Measurements from ENCODE around the gene GABRB3. TPM values are rescaled to one million over a fixed set of nuclear protein-coding genes. Genes with fewer than 3 reads are reported as not detected.

GABRB3 gene
- total and polyA plus RNA-seq, 4 donors: 0.09 to 1.2 (median 0.50) TPM

DNA sequence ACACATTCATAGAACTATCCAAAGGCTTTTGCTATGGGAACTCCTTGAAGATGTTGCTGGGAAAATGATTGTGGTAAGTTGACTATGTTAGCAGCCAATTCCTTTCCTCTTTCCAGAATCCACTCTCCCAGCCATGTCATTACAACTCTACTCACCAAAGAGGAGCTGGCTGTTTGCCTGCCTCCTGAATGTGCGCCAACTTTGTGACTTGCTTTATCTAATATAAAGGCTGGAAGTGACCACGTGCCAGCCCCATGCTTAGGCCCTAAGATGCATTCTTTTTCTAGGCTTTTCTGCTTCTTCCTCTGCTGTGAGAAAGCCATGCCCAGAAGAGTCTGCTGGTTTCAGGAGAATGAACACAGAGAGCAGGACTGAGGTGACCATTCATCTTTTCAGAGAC, 182.2 kb downstream of the GABRB3 start (continued):
- TF ChIP-seq, protein P1, sequence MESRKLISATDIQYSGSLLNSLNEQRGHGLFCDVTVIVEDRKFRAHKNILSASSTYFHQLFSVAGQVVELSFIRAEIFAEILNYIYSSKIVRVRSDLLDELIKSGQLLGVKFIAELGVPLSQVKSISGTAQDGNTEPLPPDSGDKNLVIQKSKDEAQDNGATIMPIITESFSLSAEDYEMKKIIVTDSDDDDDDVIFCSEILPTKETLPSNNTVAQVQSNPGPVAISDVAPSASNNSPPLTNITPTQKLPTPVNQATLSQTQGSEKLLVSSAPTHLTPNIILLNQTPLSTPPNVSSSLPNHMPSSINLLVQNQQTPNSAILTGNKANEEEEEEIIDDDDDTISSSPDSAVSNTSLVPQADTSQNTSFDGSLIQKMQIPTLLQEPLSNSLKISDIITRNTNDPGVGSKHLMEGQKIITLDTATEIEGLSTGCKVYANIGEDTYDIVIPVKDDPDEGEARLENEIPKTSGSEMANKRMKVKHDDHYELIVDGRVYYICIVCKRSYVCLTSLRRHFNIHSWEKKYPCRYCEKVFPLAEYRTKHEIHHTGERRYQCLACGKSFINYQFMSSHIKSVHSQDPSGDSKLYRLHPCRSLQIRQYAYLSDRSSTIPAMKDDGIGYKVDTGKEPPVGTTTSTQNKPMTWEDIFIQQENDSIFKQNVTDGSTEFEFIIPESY (IDR thresholded peaks at IDR 0.05): no peak
- TF ChIP-seq, protein P2, sequence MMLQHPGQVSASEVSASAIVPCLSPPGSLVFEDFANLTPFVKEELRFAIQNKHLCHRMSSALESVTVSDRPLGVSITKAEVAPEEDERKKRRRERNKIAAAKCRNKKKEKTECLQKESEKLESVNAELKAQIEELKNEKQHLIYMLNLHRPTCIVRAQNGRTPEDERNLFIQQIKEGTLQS (IDR thresholded peaks at IDR 0.05): no peak
- TF ChIP-seq HNF4G (IDR thresholded peaks at IDR 0.05): no peak
- no peak for TF ChIP-seq SP1 (IDR thresholded peaks at IDR 0.05)
- TF ChIP-seq NR2F2 (IDR thresholded peaks at IDR 0.05): no peak

DNA sequence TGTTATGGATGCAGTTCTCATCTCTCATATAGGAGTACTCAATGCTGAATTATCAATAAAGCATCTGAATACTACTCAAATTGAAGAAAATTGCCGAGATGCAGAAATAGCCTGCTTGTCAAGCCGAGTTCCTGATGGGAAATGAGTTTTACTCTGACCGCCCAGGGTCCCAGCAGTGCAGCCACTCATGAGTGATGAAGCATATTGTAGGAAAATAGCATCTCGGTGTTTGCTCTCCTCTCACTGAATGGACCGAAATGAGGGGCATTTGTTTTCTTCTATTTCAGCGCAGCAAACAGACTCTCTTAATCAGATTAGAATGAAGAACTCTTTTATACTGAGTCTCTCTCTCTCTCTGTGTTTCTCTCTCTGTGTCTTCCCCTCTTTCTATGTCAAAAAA, 190.0 kb downstream of the GABRB3 start:
- no peak overlapping the region for H3K27ac ChIP-seq (ENCODE audit: low read depth in 1 of 2, low read length in 2 of 2)
- no peak overlapping the region for H3K9ac ChIP-seq (ENCODE audit: low read depth in 1 of 2, low read length in 2 of 2)
- H3K4me3 ChIP-seq (ENCODE audit: low read depth in 1 of 3, low read length in 3 of 3): no peak overlapping the region
- TF ChIP-seq, protein P1 (IDR thresholded peaks at IDR 0.05): no peak
- TF ChIP-seq HNF4A (conservative IDR thresholded peaks at IDR 0.05): no peak
- no peak for TF ChIP-seq HNF4G (IDR thresholded peaks at IDR 0.05)
- TF ChIP-seq RXRA (IDR thresholded peaks at IDR 0.05): no peak
- TF ChIP-seq, protein P3, sequence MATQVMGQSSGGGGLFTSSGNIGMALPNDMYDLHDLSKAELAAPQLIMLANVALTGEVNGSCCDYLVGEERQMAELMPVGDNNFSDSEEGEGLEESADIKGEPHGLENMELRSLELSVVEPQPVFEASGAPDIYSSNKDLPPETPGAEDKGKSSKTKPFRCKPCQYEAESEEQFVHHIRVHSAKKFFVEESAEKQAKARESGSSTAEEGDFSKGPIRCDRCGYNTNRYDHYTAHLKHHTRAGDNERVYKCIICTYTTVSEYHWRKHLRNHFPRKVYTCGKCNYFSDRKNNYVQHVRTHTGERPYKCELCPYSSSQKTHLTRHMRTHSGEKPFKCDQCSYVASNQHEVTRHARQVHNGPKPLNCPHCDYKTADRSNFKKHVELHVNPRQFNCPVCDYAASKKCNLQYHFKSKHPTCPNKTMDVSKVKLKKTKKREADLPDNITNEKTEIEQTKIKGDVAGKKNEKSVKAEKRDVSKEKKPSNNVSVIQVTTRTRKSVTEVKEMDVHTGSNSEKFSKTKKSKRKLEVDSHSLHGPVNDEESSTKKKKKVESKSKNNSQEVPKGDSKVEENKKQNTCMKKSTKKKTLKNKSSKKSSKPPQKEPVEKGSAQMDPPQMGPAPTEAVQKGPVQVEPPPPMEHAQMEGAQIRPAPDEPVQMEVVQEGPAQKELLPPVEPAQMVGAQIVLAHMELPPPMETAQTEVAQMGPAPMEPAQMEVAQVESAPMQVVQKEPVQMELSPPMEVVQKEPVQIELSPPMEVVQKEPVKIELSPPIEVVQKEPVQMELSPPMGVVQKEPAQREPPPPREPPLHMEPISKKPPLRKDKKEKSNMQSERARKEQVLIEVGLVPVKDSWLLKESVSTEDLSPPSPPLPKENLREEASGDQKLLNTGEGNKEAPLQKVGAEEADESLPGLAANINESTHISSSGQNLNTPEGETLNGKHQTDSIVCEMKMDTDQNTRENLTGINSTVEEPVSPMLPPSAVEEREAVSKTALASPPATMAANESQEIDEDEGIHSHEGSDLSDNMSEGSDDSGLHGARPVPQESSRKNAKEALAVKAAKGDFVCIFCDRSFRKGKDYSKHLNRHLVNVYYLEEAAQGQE (IDR thresholded peaks at IDR 0.05): no peak
- TF ChIP-seq RAD21 (IDR thresholded peaks at IDR 0.05): no peak
- TF ChIP-seq, protein P4, sequence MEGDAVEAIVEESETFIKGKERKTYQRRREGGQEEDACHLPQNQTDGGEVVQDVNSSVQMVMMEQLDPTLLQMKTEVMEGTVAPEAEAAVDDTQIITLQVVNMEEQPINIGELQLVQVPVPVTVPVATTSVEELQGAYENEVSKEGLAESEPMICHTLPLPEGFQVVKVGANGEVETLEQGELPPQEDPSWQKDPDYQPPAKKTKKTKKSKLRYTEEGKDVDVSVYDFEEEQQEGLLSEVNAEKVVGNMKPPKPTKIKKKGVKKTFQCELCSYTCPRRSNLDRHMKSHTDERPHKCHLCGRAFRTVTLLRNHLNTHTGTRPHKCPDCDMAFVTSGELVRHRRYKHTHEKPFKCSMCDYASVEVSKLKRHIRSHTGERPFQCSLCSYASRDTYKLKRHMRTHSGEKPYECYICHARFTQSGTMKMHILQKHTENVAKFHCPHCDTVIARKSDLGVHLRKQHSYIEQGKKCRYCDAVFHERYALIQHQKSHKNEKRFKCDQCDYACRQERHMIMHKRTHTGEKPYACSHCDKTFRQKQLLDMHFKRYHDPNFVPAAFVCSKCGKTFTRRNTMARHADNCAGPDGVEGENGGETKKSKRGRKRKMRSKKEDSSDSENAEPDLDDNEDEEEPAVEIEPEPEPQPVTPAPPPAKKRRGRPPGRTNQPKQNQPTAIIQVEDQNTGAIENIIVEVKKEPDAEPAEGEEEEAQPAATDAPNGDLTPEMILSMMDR (IDR thresholded peaks at IDR 0.05; ENCODE audit: low read depth, low read length, missing input control): no peak
- TF ChIP-seq NR2F2 (IDR thresholded peaks at IDR 0.05): no peak
- TF ChIP-seq GABPA (IDR thresholded peaks at IDR 0.05 in 1 of 2, conservative IDR thresholded peaks at IDR 0.05 in 1 of 2): no peak
- TF ChIP-seq SP1 (IDR thresholded peaks at IDR 0.05): no peak
- no peak for TF ChIP-seq FOXA2 (IDR thresholded peaks at IDR 0.05)
- no peak for DNase-seq (ENCODE audit: low spot score)
- 79% methylated on average over 6 of the region's 6 CpGs for WGBS
- no peaks in the 10 kb centered on the region for H3K36me3 ChIP-seq (ENCODE audit: control insufficient read depth in 4 of 4, insufficient read depth in 3 of 4, low read depth in 1 of 4, low read length in 3 of 4)
- H3K9me3 ChIP-seq (ENCODE audit: control insufficient read depth in 4 of 4, low read length in 3 of 4): no peaks in the 10 kb centered on the region
- no peaks in the 10 kb centered on the region for H3K4me1 ChIP-seq (ENCODE audit: control insufficient read depth in 4 of 4, insufficient read depth in 4 of 4, low read length in 3 of 4)
- H3K27me3 ChIP-seq (ENCODE audit: control insufficient read depth in 4 of 4, insufficient read depth in 4 of 4, low read length in 3 of 4): no peaks in the 10 kb centered on the region
